A673 (cell line): ENCODE results near the gene PLEKHF1. TPM values are rescaled to one million over a fixed set of nuclear protein-coding genes. Genes with fewer than 3 reads are reported as not detected.

Experiments
- BruUV-seq: library from RNA; stranded (reverse); fragments of 400-500 nt; replicated peaks from 2 replicates; lab custom pipeline; 2021; lab: Mats Ljungman, UMichigan
- CTCF ChIA-PET: fragments of 300-600 bp; sonication (Branson Sonifier 250); formaldehyde crosslinking; loops from one replicate; lab custom pipeline; 2022; ENCODE audit warnings: antibody characterized with exemption; lab: Charles Lee
- POLR2A ChIA-PET: fragments of 300-600 bp; sonication (Branson Sonifier 250); formaldehyde crosslinking; loops from one replicate; lab custom pipeline; 2022; ENCODE audit warnings: antibody characterized with exemption; ENCODE audit not compliant: low non-redundant PET; lab: Charles Lee
- DNase-seq: peaks from one replicate; pipeline ENCODE4 v3.0.0-alpha.2; 2015; ENCODE audit warnings: low spot score
- H3K27ac ChIP-seq: fragments of 200-600 bp; sonication (generic); 2 replicates; pipeline ENCODE4 v1.5.1; 2016; ENCODE audit warnings: mixed run types, low read depth, mild to moderate bottlenecking, mixed read lengths, antibody characterized with exemption, low read length; ENCODE audit not compliant: poor library complexity, severe bottlenecking
- H3K27me3 ChIP-seq: fragments of 200-600 bp; sonication (generic); replicated peaks from 2 replicates; pipeline ENCODE4 v1.6.1; 2017; ENCODE audit warnings: mixed run types, low read depth, mild to moderate bottlenecking, mixed read lengths, antibody characterized with exemption, low read length; ENCODE audit not compliant: insufficient read depth, poor library complexity
- H3K36me3 ChIP-seq: fragments of 200-600 bp; sonication (generic); 2 replicates; pipeline ENCODE4 v1.6.1; 2016; ENCODE audit warnings: mixed run types, mild to moderate bottlenecking, mixed read lengths, antibody characterized with exemption, low read length; ENCODE audit not compliant: insufficient read depth, poor library complexity, severe bottlenecking
- H3K4me1 ChIP-seq: fragments of 200-600 bp; sonication (generic); 2 replicates; pipeline ENCODE4 v1.6.1; 2017; ENCODE audit warnings: mixed run types, mild to moderate bottlenecking, mixed read lengths, antibody characterized with exemption, low read length; ENCODE audit not compliant: insufficient read depth, poor library complexity, severe bottlenecking
- H3K4me3 ChIP-seq: fragments of 200-600 bp; sonication (generic); 2 replicates; pipeline ENCODE4 v1.5.1; 2016; ENCODE audit warnings: low read depth, mixed run types, mild to moderate bottlenecking, mixed read lengths, low read length; ENCODE audit not compliant: poor library complexity, severe bottlenecking
- H3K9me3 ChIP-seq: fragments of 200-600 bp; sonication (generic); 2 replicates; pipeline ENCODE4 v1.6.1; 2016; ENCODE audit warnings: mixed run types, low read depth, mild to moderate bottlenecking, mixed read lengths, antibody characterized with exemption, low read length; ENCODE audit not compliant: poor library complexity, severe bottlenecking
- CTCF ChIP-seq: fragments of 300-800, 200-600 bp; sonication (generic); conservative IDR thresholded peaks from 2 replicates; pipeline ENCODE4 v1.5.1; 2017; ENCODE audit warnings: low read depth, mild to moderate bottlenecking, antibody characterized with exemption, low read length, moderate library complexity, mixed read lengths
- EZH2 ChIP-seq: fragments of 200-600 bp; sonication (generic); IDR thresholded peaks from 2 replicates; pipeline ENCODE4 v1.6.1; 2017; ENCODE audit warnings: borderline replicate concordance, low read depth, mild to moderate bottlenecking, mixed read lengths, antibody characterized with exemption, low read length; ENCODE audit not compliant: poor library complexity, severe bottlenecking
- intact Hi-C: fragments of 100-400 bp; cut with micrococcal nuclease; formaldehyde crosslinking; loops from one replicate; pipeline ENCODE4 v1.10.0; 2022; ENCODE audit not compliant: unreplicated experiment
- total RNA-seq: library from RNA; stranded (reverse); gene quantifications from 2 replicates; pipeline ENCODE4 v1.2.3, GENCODE V29; 2021

Gene PLEKHF1
- total RNA-seq, 1 experiment from 2014 or later: not detected

- intact Hi-C loops: no loop called here
- Histone ChIP-seq H3K9me3 (peaks cover 7% of the 10 kb centered on the region), H3K4me3 (no peak overlapping the region), H3K4me1 (no peaks in the 10 kb centered on the region), H3K27me3 (no peaks in the 10 kb centered on the region), H3K27ac (no peak overlapping the region), H3K36me3 (no peaks in the 10 kb centered on the region)
- no TSS peak for BruUV-seq
- CTCF ChIA-PET: no interaction called here
- POLR2A ChIA-PET: no interaction called here
- TF ChIP-seq CTCF (no peak), EZH2 (no peak)
- no peak for DNase-seq
Measured at GRCh38 chr19:29694161-29694560, 28.9 kb downstream of the PLEKHF1 start.

GRCh38 chr19:29694669-29695627 lies 29.7 kb downstream of the PLEKHF1 start:
- ChIA-PET POLR2A (no interaction called here), CTCF (no interaction called here)
- BruUV-seq: no TSS peak
- H3K9me3 ChIP-seq: peaks cover 7% of the 10 kb centered on the region
- no peak for TF ChIP-seq EZH2
- peak; percentile 82 for TF ChIP-seq CTCF
- H3K4me3 ChIP-seq: no peak overlapping the region
- no peaks in the 10 kb centered on the region for H3K36me3 ChIP-seq
- no peaks in the 10 kb centered on the region for H3K4me1 ChIP-seq
- intact Hi-C loops: no loop called here
- no peak overlapping the region for H3K27ac ChIP-seq
- H3K27me3 ChIP-seq: no peaks in the 10 kb centered on the region
- DNase-seq: peak; percentile 67

GRCh38 chr19:29695765-29696564 lies 30.7 kb downstream of the PLEKHF1 start:
- no peaks in the 10 kb centered on the region for H3K27me3 ChIP-seq
- intact Hi-C loops: no loop called here
- no peak for DNase-seq
- no peaks in the 10 kb centered on the region for H3K4me1 ChIP-seq
- ChIA-PET CTCF (no interaction called here), POLR2A (no interaction called here)
- H3K9me3 ChIP-seq: peaks cover under 1% of the 10 kb centered on the region
- H3K4me3 ChIP-seq: no peak overlapping the region
- no peak for TF ChIP-seq EZH2
- no peak for TF ChIP-seq CTCF
- no peaks in the 10 kb centered on the region for H3K36me3 ChIP-seq
- no TSS peak for BruUV-seq
- no peak overlapping the region for H3K27ac ChIP-seq
